Measurements from ENCODE around the gene MCEE. TPM values are rescaled to one million over a fixed set of nuclear protein-coding genes. Genes with fewer than 3 reads are reported as not detected.
"Not testable (repeated sequence)": the region's sequence is repeated elsewhere in the genome, so short reads cannot be mapped to it uniquely, and the experiment has no call there.

MCEE gene
- total RNA-seq, 2 donors from 2014 or later, result 5.8 to 10.6 TPM

DNA sequence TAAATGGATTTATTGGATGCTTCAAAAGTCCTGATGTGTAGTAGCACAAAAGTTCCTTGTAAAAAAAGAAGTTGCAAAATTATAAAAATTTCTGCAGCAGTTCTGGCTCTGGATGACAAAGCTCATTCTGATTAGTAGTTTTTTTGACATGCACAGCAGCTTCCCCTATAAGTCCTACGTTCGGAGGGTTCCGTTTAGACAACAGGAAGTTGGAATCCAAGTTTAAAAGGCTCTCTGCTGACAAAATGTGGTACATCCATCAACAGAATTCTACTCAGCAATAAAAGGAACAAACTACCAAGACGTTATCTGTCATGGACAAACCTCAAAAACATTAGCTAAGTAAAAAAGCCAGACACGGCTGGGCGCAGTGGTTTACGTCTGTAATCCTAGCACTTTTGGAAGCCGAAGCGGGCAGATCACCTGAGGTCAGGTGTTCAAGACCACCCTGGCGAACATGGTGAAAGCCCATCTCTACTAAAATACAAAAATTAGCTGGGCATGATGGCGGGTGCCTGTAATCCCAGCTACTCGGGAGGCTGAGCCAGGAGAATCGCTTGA, 46.2 kb downstream of the MCEE start:
- not testable (repeated sequence) for H3K4me1 ChIP-seq (ENCODE audit: control insufficient read depth in 1 of 2, low read depth in 2 of 2); H3K27me3 ChIP-seq (replicated peaks; ENCODE audit: insufficient read depth); DNase-seq (ENCODE audit: low spot score); ATAC-seq (ENCODE audit: insufficient number of reproducible peaks, low FRiP score, low read depth); H3K9me3 ChIP-seq; H3K36me3 ChIP-seq; H3K27ac ChIP-seq
- peak overlapping the region; percentile 38 for H3K4me3 ChIP-seq

DNA sequence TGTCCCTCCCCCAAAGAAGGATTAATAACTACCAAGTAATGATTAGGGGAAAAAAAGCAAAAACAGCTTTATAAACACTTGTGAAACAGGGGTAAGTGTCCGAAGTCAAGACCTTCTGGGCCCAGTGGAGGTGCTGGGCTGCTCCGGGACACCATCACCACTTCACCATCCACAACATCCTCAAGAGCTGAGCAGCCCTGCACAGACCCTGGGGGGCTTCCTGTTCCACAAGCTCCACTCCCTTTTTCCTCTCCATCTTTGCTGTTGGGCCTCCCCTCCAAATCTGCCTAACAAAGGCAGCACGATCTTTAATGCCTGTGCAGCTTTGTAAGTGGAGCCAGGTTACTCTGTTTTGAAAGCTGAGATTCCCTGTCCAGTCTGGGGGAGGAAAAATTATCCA, 46.7 kb downstream of the MCEE start:
- H3K9me3 ChIP-seq; H3K27ac ChIP-seq; DNase-seq (ENCODE audit: low spot score); ATAC-seq (ENCODE audit: insufficient number of reproducible peaks, low FRiP score, low read depth); H3K4me1 ChIP-seq (ENCODE audit: control insufficient read depth in 1 of 2, low read depth in 2 of 2); H3K27me3 ChIP-seq (replicated peaks; ENCODE audit: insufficient read depth); H3K4me3 ChIP-seq; H3K36me3 ChIP-seq: not testable (repeated sequence)

DNA sequence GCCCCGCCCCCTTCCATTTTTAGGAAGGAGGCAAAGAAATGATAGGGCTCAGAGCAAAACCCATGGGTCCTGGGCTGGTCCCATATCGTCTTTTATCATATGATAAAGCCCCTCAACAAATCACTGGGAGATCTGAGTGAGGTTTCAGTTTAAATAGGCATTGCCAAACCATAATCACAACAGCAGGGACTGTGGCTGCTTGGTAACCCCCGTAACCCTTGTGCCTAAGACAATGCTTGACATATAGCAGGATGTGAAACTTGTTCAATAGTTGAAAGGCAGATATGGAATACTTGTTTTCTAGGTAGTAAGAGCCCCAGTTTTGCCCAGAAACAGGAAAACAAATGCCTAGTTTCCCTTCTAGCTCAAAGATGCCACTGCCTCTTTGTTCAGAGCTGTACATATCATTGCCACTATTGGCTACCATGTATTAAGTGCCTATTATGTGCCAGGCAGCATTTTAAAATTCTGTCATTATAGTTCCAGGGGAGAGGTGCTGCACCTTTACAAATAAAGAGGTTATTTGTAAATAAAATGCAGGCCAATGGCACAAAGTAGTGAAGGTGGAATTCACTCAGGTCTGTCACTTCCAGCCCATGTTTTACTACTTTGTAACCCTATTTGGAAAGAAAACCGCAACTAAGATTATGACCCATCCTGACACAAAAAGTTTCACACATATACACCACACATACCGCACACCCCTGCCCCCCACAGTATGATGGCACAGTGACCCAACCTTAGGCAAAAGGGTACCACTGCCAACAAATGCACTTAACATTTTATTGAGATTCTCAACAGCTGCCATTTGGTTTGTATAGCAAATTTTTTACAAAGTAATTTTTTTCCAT, 47.4 kb downstream of the MCEE start:
- Histone ChIP-seq H3K36me3 (peaks cover under 1% of the 10 kb centered on the region), H3K4me3 (no peak overlapping the region), H3K9me3 (no peaks in the 10 kb centered on the region), H3K27me3 (replicated peaks; ENCODE audit: insufficient read depth) (no peaks in the 10 kb centered on the region), H3K27ac (no peak overlapping the region), H3K4me1 (ENCODE audit: control insufficient read depth in 1 of 2, low read depth in 2 of 2) (no peaks in the 10 kb centered on the region)
- TF ChIP-seq, protein P1, sequence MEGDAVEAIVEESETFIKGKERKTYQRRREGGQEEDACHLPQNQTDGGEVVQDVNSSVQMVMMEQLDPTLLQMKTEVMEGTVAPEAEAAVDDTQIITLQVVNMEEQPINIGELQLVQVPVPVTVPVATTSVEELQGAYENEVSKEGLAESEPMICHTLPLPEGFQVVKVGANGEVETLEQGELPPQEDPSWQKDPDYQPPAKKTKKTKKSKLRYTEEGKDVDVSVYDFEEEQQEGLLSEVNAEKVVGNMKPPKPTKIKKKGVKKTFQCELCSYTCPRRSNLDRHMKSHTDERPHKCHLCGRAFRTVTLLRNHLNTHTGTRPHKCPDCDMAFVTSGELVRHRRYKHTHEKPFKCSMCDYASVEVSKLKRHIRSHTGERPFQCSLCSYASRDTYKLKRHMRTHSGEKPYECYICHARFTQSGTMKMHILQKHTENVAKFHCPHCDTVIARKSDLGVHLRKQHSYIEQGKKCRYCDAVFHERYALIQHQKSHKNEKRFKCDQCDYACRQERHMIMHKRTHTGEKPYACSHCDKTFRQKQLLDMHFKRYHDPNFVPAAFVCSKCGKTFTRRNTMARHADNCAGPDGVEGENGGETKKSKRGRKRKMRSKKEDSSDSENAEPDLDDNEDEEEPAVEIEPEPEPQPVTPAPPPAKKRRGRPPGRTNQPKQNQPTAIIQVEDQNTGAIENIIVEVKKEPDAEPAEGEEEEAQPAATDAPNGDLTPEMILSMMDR (IDR thresholded peaks at IDR 0.05), result no peak
- ATAC-seq (ENCODE audit: insufficient number of reproducible peaks, low FRiP score, low read depth), result no peak
- DNase-seq (ENCODE audit: low spot score), result no peak

DNA sequence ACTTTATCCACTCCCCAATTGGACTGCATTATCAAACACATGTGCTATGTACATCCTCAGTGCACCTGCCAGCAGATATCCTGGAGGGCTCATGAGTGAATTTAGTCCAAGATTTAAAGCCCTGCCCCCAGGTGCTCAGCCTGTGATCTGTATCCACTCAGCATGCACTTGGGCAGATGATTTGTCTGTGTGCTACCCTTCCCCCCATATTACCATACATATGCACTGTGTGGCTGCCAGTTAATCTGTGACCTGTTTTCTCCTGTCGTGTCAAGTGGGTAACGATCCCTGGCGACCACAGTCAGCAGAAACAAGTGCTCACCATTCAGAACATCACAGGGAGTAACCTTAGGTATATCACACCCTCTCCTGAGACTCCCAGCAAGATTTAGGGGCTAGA, 51.4 kb downstream of the MCEE start:
- Histone ChIP-seq H3K9me3 (no peaks in the 10 kb centered on the region), H3K36me3 (peaks cover 25% of the 10 kb centered on the region), H3K4me3 (no peak overlapping the region), H3K27ac (no peak overlapping the region), H3K4me1 (ENCODE audit: control insufficient read depth in 1 of 2, low read depth in 2 of 2) (no peaks in the 10 kb centered on the region), H3K27me3 (replicated peaks; ENCODE audit: insufficient read depth) (no peaks in the 10 kb centered on the region)
- ATAC-seq (ENCODE audit: insufficient number of reproducible peaks, low FRiP score, low read depth) (no peak), DNase-seq (ENCODE audit: low spot score) (no peak)
- TF ChIP-seq, protein P1 (IDR thresholded peaks at IDR 0.05), result no peak

- no peak for DNase-seq (ENCODE audit: low spot score)
- H3K9me3 ChIP-seq, result no peaks in the 10 kb centered on the region
- no peak overlapping the region for H3K4me3 ChIP-seq
- TF ChIP-seq, protein P1 (IDR thresholded peaks at IDR 0.05), result no peak
- H3K27me3 ChIP-seq (replicated peaks; ENCODE audit: insufficient read depth), result no peaks in the 10 kb centered on the region
- peaks cover 6 to 10% of the 10 kb centered on the region in 2 donors for H3K4me1 ChIP-seq (ENCODE audit: control insufficient read depth in 1 of 2, low read depth in 2 of 2)
- ATAC-seq (ENCODE audit: insufficient number of reproducible peaks, low FRiP score, low read depth), result no peak
- no peak overlapping the region for H3K27ac ChIP-seq
- H3K36me3 ChIP-seq, result peaks cover 32% of the 10 kb centered on the region
Observed at GRCh38 chr2:71074893-71075395, 55.1 kb downstream of the MCEE start.

GRCh38 chr2:71073475-71073874, 56.6 kb downstream of the MCEE start:
- H3K27ac ChIP-seq, result no peak overlapping the region
- DNase-seq (ENCODE audit: low spot score), result no peak
- no peaks in the 10 kb centered on the region for H3K27me3 ChIP-seq (replicated peaks; ENCODE audit: insufficient read depth)
- no peak overlapping the region for H3K4me3 ChIP-seq
- H3K4me1 ChIP-seq (ENCODE audit: control insufficient read depth in 1 of 2, low read depth in 2 of 2), result peaks cover 12 to 21% of the 10 kb centered on the region in 2 donors
- TF ChIP-seq, protein P1 (IDR thresholded peaks at IDR 0.05), result no peak
- no peak for ATAC-seq (ENCODE audit: insufficient number of reproducible peaks, low FRiP score, low read depth)
- H3K9me3 ChIP-seq, result no peaks in the 10 kb centered on the region
- H3K36me3 ChIP-seq, result peaks cover 32% of the 10 kb centered on the region

Data from thoracic aorta (tissue), 2 donors.